ENCODE data around the gene TRAPPC14.
"Not testable (repeated sequence)": the region's sequence is repeated elsewhere in the genome, so short reads cannot be mapped to it uniquely, and the experiment has no call there.

The TRAPPC14 gene

DNA sequence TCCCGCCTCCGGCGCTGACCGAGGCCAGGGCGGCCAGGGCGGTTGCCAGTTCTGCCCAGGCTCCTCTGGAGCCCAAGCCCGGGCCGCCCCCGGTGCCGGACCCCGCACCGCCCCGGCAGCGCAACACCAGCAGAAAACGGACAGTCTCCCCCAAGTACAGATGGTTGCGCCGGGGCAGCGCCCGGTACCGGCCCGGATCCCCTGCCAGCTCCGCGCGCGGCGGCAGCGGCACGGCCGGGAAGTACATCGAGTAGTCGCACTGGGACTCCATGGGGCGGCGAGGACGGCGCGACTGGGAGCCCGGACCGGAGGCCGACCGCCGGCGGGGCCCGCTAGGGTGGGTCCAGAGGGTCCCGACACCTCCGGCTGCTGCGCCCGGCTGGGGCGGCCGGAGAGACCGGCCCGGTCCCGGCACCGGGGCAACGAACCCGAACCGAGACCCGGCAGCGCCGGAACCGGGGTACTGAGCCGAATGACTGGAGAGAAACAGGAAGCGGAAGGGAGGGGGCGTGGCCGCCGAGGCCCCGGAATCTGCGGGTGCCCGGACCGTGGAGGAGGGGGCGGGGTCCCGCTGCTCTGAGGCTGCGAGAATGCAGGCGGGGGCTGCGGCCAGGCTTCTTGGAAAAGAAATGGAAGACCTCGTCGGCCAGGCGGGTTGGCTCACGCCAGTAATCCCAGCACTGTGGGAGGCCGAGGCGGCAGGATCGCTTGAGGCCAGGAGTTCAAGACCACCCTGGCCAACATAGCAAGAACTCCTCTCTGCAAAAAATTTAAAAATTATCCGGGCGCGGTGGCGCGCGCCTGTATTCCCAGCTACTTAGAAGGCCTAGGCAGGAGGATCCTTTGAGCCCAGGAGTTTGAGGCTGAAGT, at the start of gene TRAPPC14:
Gene TRAPPC14, minus strand, starts transcription at position 495 of the 870 bp plus-strand sequence. Its CDS starts 224 bp downstream, at position 271.
- DNase-seq, result peak; percentile 92

DNA sequence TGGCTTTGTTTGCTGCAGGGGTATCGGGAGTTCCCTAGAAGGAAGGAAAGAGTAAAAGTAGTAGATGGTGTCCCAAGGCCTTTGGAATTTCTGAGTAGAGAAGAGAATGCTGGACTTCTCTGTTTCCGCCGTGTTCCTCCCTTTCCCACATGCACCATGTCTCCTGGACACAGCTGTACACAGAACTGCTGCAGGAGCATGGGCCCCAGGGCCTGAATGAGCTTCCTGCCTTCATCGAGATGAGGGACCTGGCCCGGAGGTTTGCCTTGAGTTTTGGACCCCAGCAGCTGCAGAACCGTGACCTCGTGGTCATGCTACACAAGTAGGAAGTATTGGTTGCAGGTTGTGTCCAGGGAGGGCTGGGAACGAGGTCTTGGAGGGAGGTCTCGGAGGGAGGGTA, 45.9 kb upstream of the TRAPPC14 start:
- no peak for DNase-seq

GRCh38 chr7:100200693-100201092, 42.2 kb upstream of the TRAPPC14 start:
- no peak for DNase-seq

DNA sequence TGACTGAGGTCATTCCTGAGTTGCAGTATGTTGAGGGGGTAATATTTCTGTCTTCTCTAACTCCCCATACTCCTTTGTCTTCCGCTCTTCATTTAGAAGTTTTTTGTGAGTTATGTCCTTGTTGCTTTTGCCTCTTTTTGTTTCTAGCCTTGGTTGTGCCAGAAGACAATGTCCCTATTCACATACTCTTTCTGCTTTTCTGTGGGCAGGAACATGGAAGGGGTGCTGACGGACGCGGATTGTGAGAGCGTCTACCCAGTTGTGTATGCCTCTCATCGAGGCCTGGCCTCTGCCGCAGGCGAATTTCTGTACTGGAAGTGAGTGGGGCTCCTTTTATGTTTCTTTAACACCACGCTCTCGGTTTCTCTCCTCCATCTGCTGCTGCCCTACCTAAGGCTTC, 39.7 kb upstream of the TRAPPC14 start:
- no peak for DNase-seq

GRCh38 chr7:100195901-100196322, 37.4 kb upstream of the TRAPPC14 start:
- not testable (repeated sequence) for DNase-seq

GRCh38 chr7:100195222-100195621, 36.7 kb upstream of the TRAPPC14 start:
- DNase-seq, result no peak

DNA sequence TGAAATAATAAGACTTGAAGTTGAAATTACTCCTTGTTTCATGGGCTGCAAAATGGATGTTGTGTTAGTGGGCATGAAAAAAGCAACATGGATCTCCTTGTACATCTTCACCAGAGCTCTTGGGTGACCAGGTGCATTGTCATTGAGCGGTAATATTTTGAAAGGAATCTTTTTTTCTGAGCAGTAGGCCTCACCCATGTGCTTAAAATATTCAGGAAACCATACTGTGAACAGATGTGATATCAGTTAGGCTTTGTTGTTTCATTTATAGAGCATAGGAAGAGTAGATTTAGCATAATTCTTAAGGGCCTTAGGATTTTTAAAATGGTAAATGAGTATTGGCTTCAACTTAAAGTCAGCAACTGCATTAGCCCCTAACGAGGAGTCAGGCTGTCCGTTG, 34.4 kb upstream of the TRAPPC14 start:
- DNase-seq, result no peak

DNA sequence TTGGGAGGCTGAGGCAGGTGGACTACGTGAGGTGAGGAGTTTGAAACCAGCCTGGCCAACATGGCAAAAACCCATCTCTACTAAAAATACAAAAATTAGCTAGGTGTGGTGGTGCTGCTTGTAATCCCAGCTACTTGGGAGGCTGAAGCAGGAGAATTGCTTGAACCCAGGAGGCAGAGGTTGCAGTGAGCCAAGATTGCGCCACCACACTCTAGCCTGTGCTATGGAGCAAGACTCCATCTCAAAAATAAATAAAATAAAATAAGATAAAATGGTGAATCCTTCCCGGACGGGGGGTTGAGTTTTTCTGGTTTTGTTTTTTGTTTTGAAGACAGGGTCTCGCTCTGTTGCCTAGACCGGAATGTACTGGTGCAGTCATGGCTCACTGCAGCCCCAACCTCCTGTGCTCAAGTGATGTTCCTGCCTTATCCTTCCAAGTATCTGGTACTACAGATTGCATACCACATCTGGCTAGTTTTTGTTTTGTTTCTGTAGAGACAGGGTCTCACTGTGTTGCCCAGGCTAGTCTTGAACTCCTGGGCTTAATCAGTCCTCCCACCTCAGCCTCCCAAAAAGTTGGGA, 33.8 kb upstream of the TRAPPC14 start:
- not testable (repeated sequence) for DNase-seq

GRCh38 chr7:100191775-100192174, 33.3 kb upstream of the TRAPPC14 start:
- DNase-seq, result no peak

GRCh38 chr7:100190048-100190711, 31.7 kb upstream of the TRAPPC14 start:
- DNase-seq, result no peak

- DNase-seq, result no peak
These were observed 30.5 kb upstream of the TRAPPC14 start for GRCh38 chr7:100189061-100189460.

- DNase-seq, result no peak
These were observed 27.2 kb upstream of the TRAPPC14 start for GRCh38 chr7:100185726-100186125.

GRCh38 chr7:100183090-100183489, 24.6 kb upstream of the TRAPPC14 start:
- not testable (repeated sequence) for DNase-seq

- not testable (repeated sequence) for DNase-seq
These were observed 24.1 kb upstream of the TRAPPC14 start for GRCh38 chr7:100182616-100183015.

GRCh38 chr7:100180084-100180483, 21.6 kb upstream of the TRAPPC14 start:
- not testable (repeated sequence) for DNase-seq

GRCh38 chr7:100177045-100178001, 18.8 kb upstream of the TRAPPC14 start, which contains the start of the genes GPC2 and STAG3:
Gene GPC2 (minus strand): TSS chr7:100177381. CDS start chr7:100177199, 182 bp downstream.
Gene STAG3 (plus strand): TSS chr7:100177918. CDS start chr7:100180557, 2,639 bp downstream.
- peak; percentile 97 for DNase-seq

- DNase-seq, result no peak
These were observed 17.8 kb upstream of the TRAPPC14 start for GRCh38 chr7:100176096-100177044.

DNA sequence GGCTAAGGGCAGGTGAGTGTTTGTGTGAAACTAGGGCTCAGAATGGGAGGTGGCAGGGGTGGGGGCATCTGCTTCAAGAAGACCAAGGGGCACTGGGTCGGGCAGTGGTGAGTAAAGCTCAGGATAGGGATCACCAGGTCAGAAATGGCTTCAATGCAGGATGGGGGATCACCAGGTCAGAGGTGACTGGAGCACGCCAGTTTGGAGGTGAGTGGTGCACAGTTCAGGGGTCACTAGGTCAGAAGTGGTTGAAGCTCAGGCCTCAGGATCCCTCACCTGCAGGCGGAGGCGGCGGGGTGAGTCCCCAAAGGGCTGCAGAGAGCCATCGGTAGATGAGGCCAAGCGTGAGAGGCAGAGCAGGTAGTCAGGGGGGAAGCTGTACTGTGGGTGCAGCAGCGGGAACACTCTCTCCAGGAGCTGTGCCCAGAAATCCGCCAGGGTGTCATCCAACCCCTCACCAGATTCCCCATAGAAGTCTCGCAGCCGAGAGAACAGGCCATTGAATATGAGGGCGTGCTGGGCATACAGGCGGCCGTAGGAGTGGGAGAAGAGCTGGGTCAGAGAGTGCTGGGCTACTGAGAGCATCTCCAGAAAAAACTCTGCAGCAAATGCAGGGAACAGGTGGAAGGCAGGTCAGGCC, 16.9 kb upstream of the TRAPPC14 start:
- DNase-seq, result no peak

DNA sequence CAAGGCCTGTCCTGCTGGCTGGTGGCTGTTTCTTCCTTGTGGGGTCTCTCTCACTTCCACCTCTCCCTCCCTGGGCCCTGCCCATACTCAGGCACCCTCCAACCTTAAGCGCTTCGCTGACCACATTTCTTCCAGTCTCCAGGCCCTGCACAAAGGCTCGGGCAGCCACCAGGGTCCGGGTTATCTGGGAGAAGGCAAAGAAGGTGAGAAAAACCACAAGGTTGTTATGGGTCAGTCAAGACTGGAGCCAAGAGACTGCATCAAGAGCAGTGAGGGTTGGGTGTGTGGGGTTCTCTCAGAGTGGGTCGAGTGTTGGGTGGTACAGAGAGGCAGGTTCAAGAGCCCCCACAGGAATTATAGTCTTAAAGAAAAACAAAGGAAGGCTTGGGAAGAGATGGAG, 16.1 kb upstream of the TRAPPC14 start:
- DNase-seq, result no peak

DNA sequence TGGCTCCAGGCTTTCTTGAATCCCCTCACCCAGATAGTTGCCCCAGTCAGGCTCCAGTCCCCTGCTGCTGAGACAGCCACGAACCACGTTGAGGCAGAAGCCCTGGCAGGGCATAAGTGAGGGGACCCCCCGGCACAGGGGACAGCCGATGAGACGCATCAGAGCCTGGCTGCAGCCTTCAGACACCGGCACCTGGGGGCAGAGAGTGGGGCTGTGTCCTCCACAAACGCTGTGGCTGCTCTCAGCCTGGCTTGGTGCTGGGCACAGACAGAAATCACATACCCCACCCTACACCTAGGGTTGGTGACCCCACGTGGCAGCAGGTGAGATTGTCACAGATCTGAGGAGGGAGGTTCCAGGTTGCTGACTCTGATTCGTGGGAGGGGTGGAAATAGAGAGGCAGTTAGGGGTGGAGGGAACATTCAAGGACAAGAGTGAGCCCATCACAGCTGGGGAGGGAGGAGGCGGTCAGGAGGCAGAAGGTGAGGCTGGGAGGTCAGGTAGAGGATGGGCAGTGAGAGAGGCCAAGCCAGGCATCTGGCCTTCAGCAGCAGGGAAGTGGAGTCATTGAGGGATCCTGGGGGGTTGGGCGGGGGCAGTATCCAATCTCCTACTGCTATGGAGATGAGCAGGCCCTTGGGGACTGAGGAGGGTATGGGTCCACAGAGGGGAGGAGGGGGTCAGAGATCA, 15.4 kb upstream of the TRAPPC14 start:
- no peak for DNase-seq
